HepG2 (cell line): Measurements from ENCODE around the gene PARD3. TPM values are rescaled to one million over a fixed set of nuclear protein-coding genes. Genes with fewer than 3 reads are reported as not detected.

Source experiments
- ATAC-seq: fragments of 200-7000 bp; cut with Tn5 transposase; 3 replicates; pipeline ENCODE4 v1.9.1; 2020; ENCODE audit warnings: mild to moderate bottlenecking, moderate library complexity
- BruUV-seq: library from RNA; stranded (reverse); fragments of 400-500 nt; replicated peaks from 2 replicates; lab custom pipeline; 2021; lab: Mats Ljungman, UMichigan
- CTCF ChIA-PET: fragments of 300-600 bp; formaldehyde crosslinking; extraction: SDS; loops from one replicate; lab custom pipeline; 2021; ENCODE audit warnings: low total read pairs, inconsistent platforms, low intra/inter-chr PET ratio; lab: Yijun Ruan, JAX
- POLR2A ChIA-PET: fragments of 350-600 bp; sonication (Branson Sonifier 250); formaldehyde crosslinking; loops from one replicate; lab custom pipeline; 2020; ENCODE audit warnings: antibody characterized with exemption, inconsistent platforms; lab: Yijun Ruan, JAX
- DNase-seq: peaks from one replicate; pipeline ENCODE4 v3.0.0-alpha.2; 2015; ENCODE audit warnings: low spot score
- FAIRE-seq: peaks from 3 replicates; lab custom pipeline; 2011; peaks lifted over from hg19 to GRCh38; lab: Jason Lieb, UNC
- H2AFZ ChIP-seq: one replicate; pipeline ENCODE4 v1.6.1; 2011; ENCODE audit warnings: low read length, inconsistent platforms
- H3K27ac ChIP-seq: fragments of 300-600 bp; 3 replicates; pipeline ENCODE4 v1.8.0; 2011; ENCODE audit warnings: mixed run types, mild to moderate bottlenecking, mixed read lengths, low read length, inconsistent platforms; ENCODE audit not compliant: insufficient read depth; ENCODE audit errors: extremely low read length
- H3K27me3 ChIP-seq, 2 experiments: fragments of 200-600 bp in 1 of 2; 2 replicates in 1 of 2; 3 replicates in 1 of 2; pipeline versions ENCODE4 v1.6.0 to v1.8.0; 2011; ENCODE audit warnings: low read length in 2 of 2, mild to moderate bottlenecking in 2 of 2, moderate library complexity in 2 of 2, inconsistent platforms in 1 of 2; ENCODE audit not compliant: insufficient read depth in 2 of 2, control insufficient read depth in 1 of 2
- H3K36me3 ChIP-seq, 2 experiments: fragments of 200-600 bp in 1 of 2; replicated peaks in 1 of 2; 2 replicates in 1 of 2; 3 replicates in 1 of 2; pipeline versions ENCODE4 v1.5.1 to v1.8.0; 2011; ENCODE audit warnings: low read length in 2 of 2, inconsistent platforms in 1 of 2; ENCODE audit not compliant: insufficient read depth in 2 of 2, control insufficient read depth in 1 of 2
- H3K4me1 ChIP-seq: 2 replicates; pipeline ENCODE4 v1.5.1; 2012; ENCODE audit warnings: low read length, inconsistent platforms; ENCODE audit not compliant: insufficient read depth
- H3K4me2 ChIP-seq: 2 replicates; pipeline ENCODE4 v1.6.0; 2011; ENCODE audit warnings: low read depth, low read length, inconsistent platforms
- H3K4me3 ChIP-seq, 3 experiments: fragments of 200-600 bp in 1 of 3; sonication (generic), shearing (Covaris generic) in 1 of 3; replicated peaks in 1 of 3; 2 replicates each; pipeline ENCODE4 v1.5.1; 2011 to 2016; ENCODE audit warnings: low read length in 3 of 3, inconsistent platforms in 2 of 3, low read depth in 2 of 3, mild to moderate bottlenecking in 2 of 3, control low read depth in 1 of 3, mixed read lengths in 1 of 3; ENCODE audit not compliant: insufficient read depth in 1 of 3
- H3K79me2 ChIP-seq: one replicate; pipeline ENCODE4 v1.6.1; 2011; ENCODE audit warnings: low read length, inconsistent platforms; ENCODE audit not compliant: insufficient read depth
- H3K9ac ChIP-seq: 2 replicates; pipeline ENCODE4 v1.6.0; 2011; ENCODE audit warnings: mild to moderate bottlenecking, low read depth, low read length, inconsistent platforms; ENCODE audit not compliant: insufficient read depth
- H3K9me3 ChIP-seq: 2 replicates; pipeline ENCODE4 v1.5.1; 2012; ENCODE audit warnings: mild to moderate bottlenecking, low read length
- H4K20me1 ChIP-seq: 2 replicates; pipeline ENCODE4 v1.6.0; 2011; ENCODE audit warnings: inconsistent platforms, mild to moderate bottlenecking, low read length, moderate library complexity; ENCODE audit not compliant: insufficient read depth
- RFXAP ChIP-seq: sonication (generic); formaldehyde crosslinking; IDR thresholded peaks from 2 replicates; pipeline ENCODE4 v1.4.0; 2020; ENCODE audit warnings: missing genetic modification reagents, borderline replicate concordance
- TBP ChIP-seq: sonication (generic); formaldehyde crosslinking; IDR thresholded peaks from 2 replicates; pipeline ENCODE4 v1.5.0; 2020; ENCODE audit warnings: missing genetic modification reagents
- WGBS: methylation state at CpG from one replicate; pipeline ENCODE4 v1.1.6; 2017; ENCODE audit warnings: low lambda C conversion rate; 5-methylcytosine and 5-hydroxymethylcytosine counted together
- in situ Hi-C: cut with HindIII; loops from 2 replicates; pipeline ENCODE4 v1.10.0; 2017; ENCODE audit warnings: low pct_unique_long_range_greater_than_20kb; ENCODE audit not compliant: extremely low pct_ligation_motif_present
- intact Hi-C: fragments of 100-400 bp; cut with micrococcal nuclease; formaldehyde crosslinking; loops from one replicate; pipeline ENCODE4 v1.10.0; 2022; ENCODE audit not compliant: unreplicated experiment
- polyA plus RNA-seq, 8 experiments: library from polyadenylated mRNA; depleted of rRNA in 3 of 8; stranded (reverse) in 7 of 8; unstranded in 1 of 8; fragments of >200 nt; fragmentation: Illumina TruSeq in 4 of 8; extraction: Trizol in 4 of 8; gene quantifications; 2 replicates each; pipeline versions ENCODE4 v1.2.1 to v1.2.3, GENCODE V29; 2011 to 2016; ENCODE audit warnings: low read depth in 4 of 8, missing spikeins in 1 of 8, mixed read lengths in 1 of 8; ENCODE audit not compliant: insufficient read depth in 1 of 8
- total RNA-seq, 5 experiments: library from RNA; depleted of rRNA; stranded (reverse); fragments of >200 nt; fragmentation: Illumina TruSeq; extraction: Trizol; gene quantifications; 2 replicates each; pipeline ENCODE4 v1.2.3, GENCODE V29; 2016; ENCODE audit warnings: low read depth in 1 of 5

Gene PARD3
- total and polyA plus RNA-seq, 2 of the 13 experiments (the other 11 are each of a cell fraction or from before 2014, with no cell fraction given), result 40.9 to 60.0 TPM

DNA sequence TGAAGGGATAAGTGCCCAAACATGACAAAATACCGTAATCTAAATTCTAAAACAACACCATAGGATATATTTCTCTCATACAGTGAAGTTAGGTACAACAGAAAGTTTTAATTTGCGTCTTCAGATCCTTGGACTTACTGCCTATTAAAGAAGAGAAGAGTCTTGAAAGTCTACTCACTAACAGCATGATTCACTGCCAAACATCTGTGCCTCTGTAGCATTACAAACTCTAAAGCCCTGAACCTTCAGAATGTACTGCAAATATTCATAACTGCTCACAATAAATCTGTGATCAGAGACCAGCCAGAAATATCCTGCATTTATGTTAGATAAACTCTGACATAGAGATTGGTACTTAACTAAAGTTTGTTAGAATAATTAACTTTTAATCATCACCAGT is 365.3 kb downstream of the PARD3 start:
- intact Hi-C loops (no loop called here), in situ Hi-C loops (no loop called here)
- H4K20me1 ChIP-seq, result no peaks in the 10 kb centered on the region
- FAIRE-seq, result no peak
- no peak overlapping the region for H3K27ac ChIP-seq
- no peak overlapping the region for H2AFZ ChIP-seq
- H3K4me3 ChIP-seq, result no peak overlapping the region
- CTCF ChIA-PET, result no interaction called here
- H3K4me2 ChIP-seq, result no peak overlapping the region
- no peak for DNase-seq
- POLR2A ChIA-PET, result no interaction called here
- peaks cover 11% of the 10 kb centered on the region for H3K4me1 ChIP-seq
- no peaks in the 10 kb centered on the region for H3K79me2 ChIP-seq
- 95% methylated on average over 2 of the region's 2 CpGs for WGBS
- ATAC-seq, result no peak
- peaks cover 0 to 4% of the 10 kb centered on the region in 2 experiments; a peak in 1 of 5 replicates for H3K36me3 ChIP-seq
- TF ChIP-seq TBP, result no peak
- no peaks in the 10 kb centered on the region for H3K9me3 ChIP-seq
- H3K27me3 ChIP-seq, result no peaks in the 10 kb centered on the region
- BruUV-seq, result no TSS peak
- no peak overlapping the region for H3K9ac ChIP-seq

DNA sequence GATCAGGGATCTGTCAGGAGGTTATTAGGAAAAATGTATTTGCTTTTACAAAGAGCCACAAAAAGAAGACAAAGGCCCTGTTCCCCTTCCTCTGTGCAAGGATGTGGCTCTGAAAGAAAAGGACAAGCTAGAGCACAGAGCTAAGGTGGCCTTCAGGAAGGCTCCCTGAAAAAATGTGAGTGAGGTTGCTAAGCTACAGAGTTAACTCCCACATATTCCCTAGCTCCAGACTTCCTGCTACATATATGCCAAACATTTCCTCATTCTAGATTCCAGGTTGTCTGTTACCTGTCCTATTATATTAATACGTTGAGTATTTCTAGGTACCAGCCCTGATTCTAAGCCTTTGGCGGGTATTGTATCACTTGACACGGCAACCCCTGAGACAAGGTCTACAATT is 369.0 kb downstream of the PARD3 start:
- H3K79me2 ChIP-seq, result no peaks in the 10 kb centered on the region
- no TSS peak for BruUV-seq
- no peak overlapping the region for H3K27ac ChIP-seq
- WGBS, result 100% methylated on average over 3 of the region's 3 CpGs
- ChIA-PET POLR2A (no interaction called here), CTCF (no interaction called here)
- H3K4me2 ChIP-seq, result no peak overlapping the region
- intact Hi-C loops (no loop called here), in situ Hi-C loops (no loop called here)
- no peak overlapping the region for H3K9ac ChIP-seq
- no peaks in the 10 kb centered on the region for H3K9me3 ChIP-seq
- peaks cover 0 to 6% of the 10 kb centered on the region in 2 experiments; a peak in 2 of 5 replicates for H3K36me3 ChIP-seq
- no peak overlapping the region for H3K4me3 ChIP-seq
- H3K4me1 ChIP-seq, result no peaks in the 10 kb centered on the region
- DNase-seq (no peak), FAIRE-seq (no peak), ATAC-seq (no peak)
- H4K20me1 ChIP-seq, result no peaks in the 10 kb centered on the region
- H3K27me3 ChIP-seq, result no peaks in the 10 kb centered on the region
- H2AFZ ChIP-seq, result no peak overlapping the region
- no peak for TF ChIP-seq RFXAP (CRISPR knock-in tag)
